HepG2 (cell line): ENCODE results near the gene DLG1.

ENCODE experiments used
- CAMTA2 ChIP-seq: sonication (generic); formaldehyde crosslinking; IDR thresholded peaks from 2 replicates; pipeline ENCODE4 v1.4.0; 2020; ENCODE audit warnings: mild to moderate bottlenecking, missing genetic modification reagents, borderline replicate concordance
- CEBPB ChIP-seq: IDR thresholded peaks from 2 replicates; pipeline ENCODE4 v1.6.1; 2011; ENCODE audit warnings: low read depth, low read length, improper control_type of control experiment, borderline replicate concordance
- EED ChIP-seq: sonication (generic); formaldehyde crosslinking; IDR thresholded peaks from 2 replicates; pipeline ENCODE4 v1.5.0; 2020; ENCODE audit warnings: mild to moderate bottlenecking, missing genetic modification reagents
- EP300 ChIP-seq, 3 experiments: sonication (generic) in 1 of 3; formaldehyde crosslinking in 1 of 3; IDR thresholded peaks; 2 replicates each; pipeline versions ENCODE4 v1.5.1 to v1.6.1; 2011 to 2020; ENCODE audit warnings: low read depth in 2 of 3, low read length in 2 of 3, borderline replicate concordance in 1 of 3, improper control_type of control experiment in 1 of 3, mild to moderate bottlenecking in 1 of 3, missing genetic modification reagents in 1 of 3, moderate library complexity in 1 of 3
- NR3C1 ChIP-seq: sonication (generic); formaldehyde crosslinking; IDR thresholded peaks from 2 replicates; pipeline ENCODE4 v1.4.0; 2020; ENCODE audit warnings: missing genetic modification reagents
- POLR2A ChIP-seq, 2 experiments: IDR thresholded peaks; 2 replicates each; pipeline ENCODE4 v1.6.1; 2011; ENCODE audit warnings: low read depth in 2 of 2, low read length in 2 of 2, mild to moderate bottlenecking in 1 of 2, moderate library complexity in 1 of 2; ENCODE audit not compliant: insufficient read depth in 1 of 2
- SOX13 ChIP-seq, 3 experiments: fragments of 450-650 bp in 1 of 3; sonication (generic) in 1 of 3; formaldehyde crosslinking in 1 of 3; IDR thresholded peaks in 2 of 3; conservative IDR thresholded peaks in 1 of 3; 2 replicates each; pipeline versions ENCODE4 v1.5.0 to v1.6.1; 2016 to 2020; ENCODE audit warnings: antibody characterized with exemption in 1 of 3, mild to moderate bottlenecking in 1 of 3, missing compliant biosample characterization in 1 of 3, missing genetic modification reagents in 1 of 3, moderate library complexity in 1 of 3
- TF ChIP-seq, protein P1 (sequence below): sonication (generic); formaldehyde crosslinking; IDR thresholded peaks from 2 replicates; pipeline ENCODE4 v1.4.0; 2020; ENCODE audit warnings: mild to moderate bottlenecking, missing genetic modification reagents
- TF ChIP-seq, protein P2 (sequence below): sonication (generic); formaldehyde crosslinking; IDR thresholded peaks from 2 replicates; pipeline ENCODE4 v1.5.0; 2020; ENCODE audit warnings: mild to moderate bottlenecking, missing genetic modification reagents, moderate library complexity

DNA sequence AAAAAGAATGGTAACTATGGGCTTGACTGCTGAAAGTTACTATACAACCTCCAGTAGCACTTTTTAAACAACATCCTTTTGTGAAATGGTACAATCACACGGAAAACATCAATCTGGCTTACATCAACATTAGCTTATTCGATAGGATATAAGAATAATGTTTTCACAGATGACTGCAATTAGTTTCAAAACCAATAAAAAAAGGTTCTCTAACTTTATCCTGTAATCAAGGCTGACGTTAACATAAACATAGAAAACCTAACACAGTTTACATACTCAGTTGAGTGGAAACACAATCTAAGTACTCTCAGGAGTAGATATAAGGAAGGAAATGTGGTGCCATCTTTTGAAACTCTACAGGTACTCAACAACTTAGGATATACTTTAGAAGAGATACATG lies 102.2 kb downstream of the DLG1 start:
- TF ChIP-seq SOX13 (IDR thresholded peaks at IDR 0.05) = no peak
- TF ChIP-seq SOX13 (CRISPR knock-in tag; conservative IDR thresholded peaks at IDR 0.05 in 1 of 2, IDR thresholded peaks at IDR 0.05 in 1 of 2) = no peak
- TF ChIP-seq, protein P1, sequence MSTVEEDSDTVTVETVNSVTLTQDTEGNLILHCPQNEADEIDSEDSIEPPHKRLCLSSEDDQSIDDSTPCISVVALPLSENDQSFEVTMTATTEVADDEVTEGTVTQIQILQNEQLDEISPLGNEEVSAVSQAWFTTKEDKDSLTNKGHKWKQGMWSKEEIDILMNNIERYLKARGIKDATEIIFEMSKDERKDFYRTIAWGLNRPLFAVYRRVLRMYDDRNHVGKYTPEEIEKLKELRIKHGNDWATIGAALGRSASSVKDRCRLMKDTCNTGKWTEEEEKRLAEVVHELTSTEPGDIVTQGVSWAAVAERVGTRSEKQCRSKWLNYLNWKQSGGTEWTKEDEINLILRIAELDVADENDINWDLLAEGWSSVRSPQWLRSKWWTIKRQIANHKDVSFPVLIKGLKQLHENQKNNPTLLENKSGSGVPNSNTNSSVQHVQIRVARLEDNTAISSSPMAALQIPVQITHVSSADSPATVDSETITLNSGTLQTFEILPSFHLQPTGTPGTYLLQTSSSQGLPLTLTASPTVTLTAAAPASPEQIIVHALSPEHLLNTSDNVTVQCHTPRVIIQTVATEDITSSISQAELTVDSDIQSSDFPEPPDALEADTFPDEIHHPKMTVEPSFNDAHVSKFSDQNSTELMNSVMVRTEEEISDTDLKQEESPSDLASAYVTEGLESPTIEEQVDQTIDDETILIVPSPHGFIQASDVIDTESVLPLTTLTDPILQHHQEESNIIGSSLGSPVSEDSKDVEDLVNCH = no peak
- no peak for TF ChIP-seq CEBPB
- no peak for TF ChIP-seq EED (CRISPR knock-in tag)
- TF ChIP-seq POLR2A (IDR thresholded peaks at IDR 0.05; ENCODE audit: insufficient read depth in 1 of 2, low read depth in 2 of 2, low read length in 2 of 2) = no peak
- no peak for TF ChIP-seq NR3C1 (CRISPR knock-in tag)
- TF ChIP-seq, protein P2, sequence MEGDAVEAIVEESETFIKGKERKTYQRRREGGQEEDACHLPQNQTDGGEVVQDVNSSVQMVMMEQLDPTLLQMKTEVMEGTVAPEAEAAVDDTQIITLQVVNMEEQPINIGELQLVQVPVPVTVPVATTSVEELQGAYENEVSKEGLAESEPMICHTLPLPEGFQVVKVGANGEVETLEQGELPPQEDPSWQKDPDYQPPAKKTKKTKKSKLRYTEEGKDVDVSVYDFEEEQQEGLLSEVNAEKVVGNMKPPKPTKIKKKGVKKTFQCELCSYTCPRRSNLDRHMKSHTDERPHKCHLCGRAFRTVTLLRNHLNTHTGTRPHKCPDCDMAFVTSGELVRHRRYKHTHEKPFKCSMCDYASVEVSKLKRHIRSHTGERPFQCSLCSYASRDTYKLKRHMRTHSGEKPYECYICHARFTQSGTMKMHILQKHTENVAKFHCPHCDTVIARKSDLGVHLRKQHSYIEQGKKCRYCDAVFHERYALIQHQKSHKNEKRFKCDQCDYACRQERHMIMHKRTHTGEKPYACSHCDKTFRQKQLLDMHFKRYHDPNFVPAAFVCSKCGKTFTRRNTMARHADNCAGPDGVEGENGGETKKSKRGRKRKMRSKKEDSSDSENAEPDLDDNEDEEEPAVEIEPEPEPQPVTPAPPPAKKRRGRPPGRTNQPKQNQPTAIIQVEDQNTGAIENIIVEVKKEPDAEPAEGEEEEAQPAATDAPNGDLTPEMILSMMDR (CRISPR knock-in tag) = no peak
- no peak for TF ChIP-seq EP300 (IDR thresholded peaks at IDR 0.05; ENCODE audit: low read depth in 2 of 2, low read length in 2 of 2)
- no peak for TF ChIP-seq EP300 (CRISPR knock-in tag; IDR thresholded peaks at IDR 0.05; ENCODE audit: borderline replicate concordance)
- TF ChIP-seq CAMTA2 = no peak
